ENCODE measurements around the gene COMMD1.
A peak's percentile ranks its signal among the peaks of the same experiment; 100 is the strongest.
"Not testable (repeated sequence)": the region's sequence is repeated elsewhere in the genome, so short reads cannot be mapped to it uniquely, and the experiment has no call there.

Gene COMMD1

DNA sequence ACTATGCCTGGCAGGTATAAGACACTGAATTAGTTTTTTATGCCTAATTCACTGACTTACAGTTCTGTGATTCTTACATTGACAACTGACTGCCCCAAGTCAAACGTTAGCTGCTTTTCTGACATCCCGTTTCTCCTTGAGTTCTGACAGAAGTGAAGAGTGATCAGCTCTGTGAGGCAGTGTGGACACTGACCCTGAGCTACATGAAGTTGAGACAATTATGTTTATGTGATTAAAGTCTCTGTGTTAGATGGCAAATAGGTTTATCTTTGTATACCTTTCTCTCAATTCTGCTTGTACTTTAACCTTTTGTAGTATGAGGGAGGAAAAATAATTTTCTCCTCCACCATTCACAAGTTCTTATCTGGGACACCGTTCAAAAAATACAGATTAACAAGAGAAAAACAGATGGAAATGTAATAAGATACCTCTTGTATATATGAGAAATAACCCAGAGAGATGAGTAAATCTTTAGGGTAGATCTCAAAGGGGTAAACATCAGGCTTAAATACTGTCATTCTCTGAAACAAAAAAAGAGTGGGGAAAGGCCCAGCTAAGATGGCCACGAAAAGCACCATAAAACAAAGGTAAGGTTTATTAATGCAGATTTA is 205.0 kb downstream of the COMMD1 start:
- DNase-seq (ENCODE audit: low read depth): no peak
- no peak overlapping the region for H3K4me3 ChIP-seq (ENCODE audit: low read depth, low read length)

DNA sequence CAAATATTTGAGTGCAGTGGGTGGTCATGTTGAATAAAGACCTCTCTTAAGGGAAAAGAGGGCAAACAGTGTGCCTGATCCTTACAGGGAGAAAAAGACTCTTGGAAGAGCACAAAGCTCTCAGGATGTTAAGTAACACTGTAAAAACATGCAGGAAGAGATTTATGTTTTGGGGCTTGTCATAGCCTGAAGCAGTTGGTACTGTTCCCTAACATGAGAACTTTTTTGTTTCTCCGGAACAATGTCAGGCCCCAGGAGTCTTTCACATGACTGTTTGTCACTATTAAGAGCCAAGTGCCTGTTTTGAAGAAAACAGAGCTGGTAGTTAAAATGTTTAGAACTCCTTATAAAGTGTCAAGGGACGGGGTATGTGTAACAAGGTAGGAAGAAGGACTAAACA is 206.7 kb downstream of the COMMD1 start:
- no peak overlapping the region for H3K4me3 ChIP-seq (ENCODE audit: low read depth, low read length)
- DNase-seq (ENCODE audit: low read depth): peak; percentile 11

DNA sequence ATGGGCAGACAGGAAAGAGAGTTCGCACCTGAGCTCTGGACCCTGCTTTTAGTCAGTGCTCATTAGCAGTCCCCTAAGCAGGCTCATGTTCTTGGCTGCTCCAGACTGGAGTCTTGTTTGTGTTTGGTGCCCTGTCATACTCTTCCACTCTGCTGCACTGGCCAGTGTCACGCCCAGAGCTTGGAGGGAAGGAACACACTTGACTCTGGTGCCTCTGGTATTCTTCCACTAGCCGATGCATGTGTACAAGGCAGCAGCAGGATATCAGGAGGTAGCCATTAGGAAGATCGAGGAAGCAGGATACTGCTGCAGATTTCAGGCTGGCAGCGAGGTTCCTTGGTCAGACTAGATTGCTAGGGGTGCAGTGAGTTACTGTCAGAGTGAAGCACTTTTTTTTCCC is 209.1 kb downstream of the COMMD1 start:
- no peak overlapping the region for H3K4me3 ChIP-seq (ENCODE audit: low read depth, low read length)
- DNase-seq (ENCODE audit: low read depth): no peak

DNA sequence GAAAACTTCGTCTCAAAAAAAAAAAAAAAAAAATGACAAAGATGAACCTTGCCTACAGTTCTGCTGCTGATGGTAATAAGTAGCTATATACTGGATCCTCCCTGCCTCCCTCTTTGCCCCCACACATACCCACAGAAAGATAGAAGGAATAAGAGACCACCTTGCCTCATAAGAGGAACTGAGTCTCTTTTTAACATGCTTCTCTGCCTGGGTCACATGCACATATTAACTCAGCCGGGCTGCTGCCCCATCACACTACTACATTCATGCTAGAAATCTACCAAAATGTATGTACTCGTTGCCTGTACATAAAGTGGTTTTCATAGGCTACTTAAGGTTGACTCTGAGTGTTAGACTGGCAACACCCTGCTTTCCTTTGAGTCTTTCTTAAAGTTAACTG is 211.5 kb downstream of the COMMD1 start:
- DNase-seq (ENCODE audit: low read depth): no peak
- no peak overlapping the region for H3K4me3 ChIP-seq (ENCODE audit: low read depth, low read length)

DNA sequence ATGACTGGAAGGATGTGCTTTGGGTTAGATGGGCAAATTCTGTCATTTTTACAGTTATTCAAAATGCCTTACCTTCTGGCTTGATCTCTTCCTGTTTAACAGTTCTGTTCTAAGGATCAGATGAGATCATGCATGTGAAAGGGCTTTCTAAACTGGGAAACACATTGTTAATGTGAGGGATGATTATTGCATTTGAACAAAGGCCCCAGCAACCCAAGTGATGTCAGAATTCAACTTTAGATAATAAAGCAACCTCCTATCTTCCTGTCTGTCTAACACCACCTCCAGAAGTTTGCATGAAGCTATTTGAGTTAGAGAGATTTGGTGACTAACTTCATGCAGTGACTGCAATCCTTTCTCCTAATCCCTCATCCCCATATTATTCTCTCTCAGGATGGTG is 212.7 kb downstream of the COMMD1 start:
- no peak for DNase-seq (ENCODE audit: low read depth)
- no peak overlapping the region for H3K4me3 ChIP-seq (ENCODE audit: low read depth, low read length)

DNA sequence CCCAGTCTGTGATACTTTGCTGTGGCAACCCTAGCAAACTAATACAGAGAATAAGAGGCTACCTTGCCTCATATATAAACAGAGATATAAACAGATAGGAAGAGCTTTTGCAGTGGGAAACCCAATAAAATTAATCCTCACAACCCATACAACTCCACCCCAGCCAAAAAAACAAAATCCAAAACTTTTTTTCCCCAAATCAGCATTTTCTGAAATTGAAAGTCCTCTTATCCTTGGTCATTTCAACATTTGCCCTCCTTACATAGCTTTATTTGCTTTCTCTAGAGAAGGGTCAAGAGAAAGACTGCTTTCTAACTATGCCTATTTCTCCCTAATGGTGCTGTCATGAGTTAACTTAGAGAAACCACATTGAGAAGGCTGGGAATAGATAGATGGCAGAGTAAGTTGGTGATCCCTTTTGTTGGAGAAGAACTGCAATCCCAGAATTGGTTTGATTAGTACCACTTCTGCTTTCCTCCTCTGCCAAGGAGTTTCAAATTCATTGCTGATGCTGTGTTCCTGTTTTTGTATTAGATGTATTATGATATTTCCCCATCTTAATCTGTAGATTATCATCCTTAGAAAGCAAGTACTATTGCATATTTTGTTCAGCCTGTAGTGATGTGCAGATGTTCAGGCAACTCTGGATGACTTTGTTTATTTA is 214.0 kb downstream of the COMMD1 start:
- no peak for DNase-seq (ENCODE audit: low read depth)
- H3K4me3 ChIP-seq (ENCODE audit: low read depth, low read length): no peak overlapping the region

DNA sequence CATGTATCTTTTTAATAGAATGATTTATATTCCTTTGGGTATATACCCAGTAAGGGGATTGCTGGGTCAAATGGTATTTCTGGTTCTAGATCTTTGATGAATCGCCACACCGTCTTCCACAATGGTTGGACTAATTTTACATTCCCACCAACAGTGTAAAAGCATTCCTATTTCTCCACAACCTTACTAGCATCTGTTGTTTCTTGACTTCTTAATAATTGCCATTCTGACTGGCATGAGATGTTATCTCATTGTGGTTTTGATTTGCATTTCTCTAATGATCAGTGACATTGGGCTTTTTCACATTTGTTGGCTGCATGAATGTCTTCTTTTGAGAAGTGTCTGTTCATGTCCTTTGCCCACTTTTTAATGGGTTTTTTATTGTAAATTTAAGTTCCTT is 220.8 kb downstream of the COMMD1 start:
- not testable (repeated sequence) for DNase-seq (ENCODE audit: low read depth); H3K4me3 ChIP-seq (ENCODE audit: low read depth, low read length)

DNA sequence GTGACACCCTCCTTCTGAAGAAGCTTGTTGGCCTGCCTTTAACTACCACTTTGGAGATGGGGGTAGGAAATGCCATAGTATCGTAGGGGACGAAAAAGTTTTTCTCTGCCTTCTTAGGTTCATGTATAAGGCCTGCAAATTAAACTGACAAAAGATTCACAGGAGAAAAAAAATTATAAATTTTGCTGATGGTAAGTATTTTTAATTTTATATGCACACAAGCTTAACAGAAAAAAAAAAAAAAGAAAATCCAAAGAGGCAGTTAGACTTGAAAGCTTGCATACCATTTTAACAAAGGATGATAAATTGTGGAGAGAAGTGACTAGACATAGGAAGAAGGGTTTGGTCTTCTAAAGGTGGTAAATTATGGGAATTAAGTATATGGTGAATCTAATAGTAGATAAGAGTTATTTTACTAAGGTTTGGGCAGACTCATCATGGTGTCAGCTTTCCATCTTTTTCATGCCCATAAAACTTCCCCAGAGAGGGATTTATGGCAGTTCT is 227.9 kb downstream of the COMMD1 start:
- H3K4me3 ChIP-seq (ENCODE audit: low read depth, low read length): no peak overlapping the region
- DNase-seq (ENCODE audit: low read depth): no peak

DNA sequence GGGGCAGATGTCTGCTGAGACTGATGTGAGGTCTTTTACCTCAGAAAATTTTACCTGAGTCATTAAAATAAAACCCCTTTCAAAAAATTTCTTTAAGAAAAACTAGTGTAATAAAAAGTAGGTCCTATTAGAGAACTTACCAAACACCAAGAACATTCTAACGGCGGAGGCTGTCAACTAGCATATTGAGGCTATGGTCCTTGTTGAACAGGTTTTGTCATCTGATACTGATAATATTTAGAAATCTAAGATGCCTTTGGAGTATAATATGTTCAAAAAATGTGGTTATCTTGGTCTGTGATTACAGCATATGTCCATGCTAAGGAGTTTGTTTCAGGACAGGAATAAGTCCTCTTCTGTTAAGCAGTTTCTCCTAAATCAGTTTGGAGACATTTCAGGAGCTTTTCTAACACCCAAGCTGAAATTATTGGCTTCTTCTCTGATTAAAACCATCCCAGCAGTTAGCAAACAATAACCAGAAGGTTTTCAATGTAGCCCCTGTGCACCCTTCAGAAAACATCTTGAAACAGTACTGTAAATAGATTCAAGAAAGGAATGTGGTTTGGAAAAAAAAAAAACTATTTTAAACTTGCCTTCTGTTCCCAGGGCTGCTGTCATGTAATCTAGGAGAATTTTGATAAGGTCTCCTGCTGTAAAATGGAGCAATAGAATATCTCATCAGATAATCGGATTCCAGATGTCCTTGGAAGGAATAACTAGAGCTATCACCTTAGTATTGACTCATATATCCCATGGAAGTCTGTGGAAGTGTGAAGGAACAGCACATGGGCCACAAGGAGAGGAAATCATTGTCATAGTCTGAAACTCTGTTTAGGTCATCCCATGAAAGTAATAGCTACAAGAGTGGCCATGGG is 231.7 kb downstream of the COMMD1 start:
- DNase-seq (ENCODE audit: low read depth): no peak
- H3K4me3 ChIP-seq (ENCODE audit: low read depth, low read length): no peak overlapping the region

DNA sequence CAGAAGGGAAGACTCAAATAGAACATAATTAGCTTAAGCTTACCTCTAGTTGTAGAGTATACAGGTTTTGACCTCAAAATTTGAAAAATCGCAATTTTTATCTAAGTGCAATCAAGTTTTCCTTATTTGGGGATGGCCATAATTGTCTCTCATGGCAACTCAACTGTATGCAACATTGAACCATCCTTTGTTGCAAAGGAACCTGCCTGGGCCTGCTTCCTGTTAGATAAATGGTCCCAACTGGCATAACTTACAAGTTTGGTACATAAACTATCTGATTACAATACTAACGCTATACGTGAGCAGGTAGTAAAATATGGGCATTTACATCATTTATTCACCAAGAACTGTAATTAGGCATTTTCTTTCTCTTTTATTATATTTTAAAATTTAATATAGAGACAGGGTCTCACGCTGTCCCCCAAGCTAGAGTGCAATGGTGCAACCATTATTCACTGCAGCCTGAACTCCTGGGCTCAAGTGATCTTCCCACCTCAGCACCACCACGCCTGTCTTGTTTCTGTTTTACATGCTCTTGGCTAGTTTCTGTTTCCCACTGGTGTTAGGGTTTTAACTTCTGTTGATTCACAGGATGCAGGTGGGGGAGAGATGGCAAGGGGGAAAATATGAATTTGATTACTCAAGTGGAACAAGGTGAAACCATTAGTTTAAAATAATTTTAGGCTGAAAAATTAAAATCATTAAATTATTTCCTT is 235.1 kb downstream of the COMMD1 start:
- no peak for DNase-seq (ENCODE audit: low read depth)
- no peak overlapping the region for H3K4me3 ChIP-seq (ENCODE audit: low read depth, low read length)

DNA sequence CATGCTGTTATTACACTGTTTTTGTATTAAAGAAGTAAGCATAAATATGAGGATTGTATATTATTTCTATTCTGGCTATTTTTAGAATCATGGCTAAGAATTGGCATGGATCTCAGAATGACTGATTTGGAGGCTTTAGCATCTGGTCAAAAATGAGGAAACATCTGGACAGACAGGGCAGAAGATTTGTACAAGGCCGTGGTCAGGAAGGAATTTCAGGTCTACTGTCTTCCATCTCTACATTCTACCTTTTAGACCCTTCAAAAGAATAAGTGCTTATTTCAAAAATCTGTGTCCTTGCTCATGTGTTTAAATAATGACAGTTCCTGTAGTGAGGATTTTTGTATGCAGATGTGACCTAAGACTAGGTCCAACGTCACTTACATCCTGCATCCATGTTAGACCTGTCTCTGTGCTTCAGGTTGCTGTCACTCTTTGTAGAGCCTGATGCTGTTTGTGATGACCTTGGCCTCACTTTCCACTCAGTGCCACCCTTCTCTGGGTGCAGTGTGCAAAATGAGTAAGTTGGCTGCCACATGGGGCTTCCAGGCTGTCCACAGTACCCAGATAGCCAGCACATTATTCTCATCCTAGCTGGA is 235.8 kb downstream of the COMMD1 start:
- DNase-seq (ENCODE audit: low read depth): no peak
- H3K4me3 ChIP-seq (ENCODE audit: low read depth, low read length): no peak overlapping the region

DNA sequence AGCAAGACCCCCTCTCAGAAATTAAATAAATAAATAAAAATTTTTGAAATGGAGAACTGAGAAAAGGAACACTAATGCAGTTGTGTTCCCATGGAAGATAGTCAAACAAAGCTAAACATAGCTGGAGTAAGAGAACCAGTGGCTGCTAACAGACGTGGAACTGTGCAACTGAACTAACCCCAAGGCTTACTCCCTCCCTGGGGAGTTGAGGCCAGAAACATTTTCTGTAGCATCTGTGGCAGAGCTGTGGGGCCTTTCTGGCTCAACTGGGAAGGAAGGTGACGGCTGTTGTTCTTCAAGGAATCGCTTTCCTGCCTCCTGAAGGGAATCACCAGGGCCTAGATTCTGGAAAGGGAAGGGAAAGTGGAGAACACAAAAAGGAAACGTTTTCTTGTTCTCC is 236.6 kb downstream of the COMMD1 start:
- no peak for DNase-seq (ENCODE audit: low read depth)
- no peak overlapping the region for H3K4me3 ChIP-seq (ENCODE audit: low read depth, low read length)

DNA sequence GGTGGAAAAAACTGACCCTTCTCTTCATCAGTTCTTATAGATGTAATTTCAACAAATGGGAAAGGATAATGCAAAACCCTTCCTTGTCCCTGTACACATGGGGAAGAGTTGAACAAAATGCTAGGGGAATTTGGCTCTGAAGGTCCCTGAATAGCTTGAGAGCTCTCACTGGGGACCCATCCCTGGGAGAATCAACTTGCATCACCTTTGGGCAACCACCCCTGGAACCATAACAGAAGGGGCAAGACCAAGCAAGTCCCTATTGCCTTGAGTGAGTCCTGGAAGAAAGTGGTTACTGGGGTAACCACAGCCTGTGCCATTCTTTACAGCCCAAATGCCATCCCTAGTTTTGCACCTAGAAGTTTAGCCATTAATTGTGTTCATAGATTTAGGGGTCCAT is 238.2 kb downstream of the COMMD1 start:
- DNase-seq (ENCODE audit: low read depth): no peak

DNA sequence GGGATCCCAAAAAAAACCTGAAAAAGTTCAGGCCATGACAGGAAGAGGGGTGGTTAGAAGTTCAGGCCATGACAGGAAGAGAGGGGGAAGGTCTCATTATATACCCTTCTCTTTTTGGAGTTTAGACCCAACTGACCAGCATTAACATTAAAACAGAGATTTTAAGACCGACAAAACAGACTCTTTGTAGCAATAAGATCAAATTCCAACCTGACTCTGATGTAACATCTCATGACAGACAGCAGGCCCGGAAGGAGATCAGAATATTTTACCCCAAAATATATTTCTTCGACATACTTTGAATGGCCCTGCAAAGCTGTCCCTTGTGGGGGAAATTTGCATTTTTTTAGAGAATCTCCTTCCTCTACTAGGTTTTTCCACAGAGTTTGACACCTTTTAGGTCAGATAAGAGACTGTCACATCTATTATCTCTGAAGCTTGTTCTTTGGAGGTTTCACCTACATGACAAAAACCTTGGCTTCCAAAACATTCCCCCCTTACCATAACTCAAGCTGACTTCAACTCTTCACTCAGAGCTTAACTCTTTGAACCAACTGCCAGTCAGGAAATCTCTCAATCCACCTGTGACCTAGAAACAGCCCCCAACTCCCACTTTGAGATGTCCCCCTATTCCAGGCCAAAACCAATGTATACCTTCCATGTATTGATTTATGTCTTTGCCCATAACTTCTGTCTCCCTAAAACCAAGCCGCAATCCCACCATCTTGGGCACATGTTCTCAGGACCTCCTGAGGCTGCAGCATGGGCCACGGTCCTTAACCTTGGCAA is 239.4 kb downstream of the COMMD1 start:
- no peak overlapping the region for H3K4me3 ChIP-seq (ENCODE audit: low read depth, low read length)
- no peak for DNase-seq (ENCODE audit: low read depth)

More for the DNA sequence above, 238.2 kb downstream of the COMMD1 start:
- H3K4me3 ChIP-seq (ENCODE audit: low read depth, low read length): no peak overlapping the region

DNA sequence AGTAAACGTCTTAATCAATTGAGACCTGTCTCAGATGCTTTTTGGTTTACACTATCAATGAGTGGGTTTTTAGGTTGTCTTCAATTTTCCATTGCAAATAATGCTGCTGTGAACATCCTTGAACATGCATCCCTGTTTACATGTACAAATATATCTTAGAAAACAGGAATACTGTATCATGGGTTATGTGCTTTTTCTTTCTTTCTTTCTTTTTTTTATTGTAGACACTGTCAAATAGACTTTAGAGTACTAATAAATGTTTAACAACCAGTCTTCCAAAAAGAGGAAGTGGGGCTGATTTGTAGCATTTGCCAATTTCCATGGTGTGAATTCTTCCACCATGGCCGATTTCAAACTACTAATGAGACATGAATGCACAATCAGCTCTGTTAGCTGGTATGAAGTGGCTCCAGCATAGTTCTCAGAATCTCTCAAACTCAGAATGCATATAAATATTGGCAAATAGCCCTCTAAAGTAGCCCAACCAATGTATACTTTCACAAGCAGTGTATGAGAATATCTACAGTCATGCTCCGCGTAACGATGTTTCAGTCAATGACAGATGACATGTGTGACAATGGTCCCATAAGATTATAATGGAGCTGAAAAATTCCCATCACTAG is 240.1 kb downstream of the COMMD1 start:
- DNase-seq (ENCODE audit: low read depth): no peak

DNA sequence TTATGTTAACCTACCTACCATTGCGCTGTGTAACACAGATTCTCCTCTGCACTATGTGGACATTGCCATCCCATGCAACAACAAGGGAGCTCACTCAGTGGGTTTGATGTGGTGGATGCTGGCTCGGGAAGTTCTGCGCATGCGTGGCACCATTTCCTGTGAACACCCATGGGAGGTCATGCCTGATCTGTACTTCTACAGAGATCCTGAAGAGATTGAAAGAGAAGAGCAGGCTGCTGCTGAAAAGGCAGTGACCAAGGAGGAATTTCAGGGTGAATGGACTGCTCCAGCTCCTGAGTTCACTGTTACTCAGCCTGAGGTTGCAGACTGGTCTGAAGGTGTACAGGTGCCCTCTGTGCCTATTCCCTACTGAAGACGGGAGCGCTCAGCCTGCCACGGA is 241.3 kb downstream of the COMMD1 start:
- not testable (repeated sequence) for H3K4me3 ChIP-seq (ENCODE audit: low read depth, low read length); DNase-seq (ENCODE audit: low read depth)

More for the DNA sequence above, 240.1 kb downstream of the COMMD1 start:
- H3K4me3 ChIP-seq (ENCODE audit: low read depth, low read length): no peak overlapping the region

DNA sequence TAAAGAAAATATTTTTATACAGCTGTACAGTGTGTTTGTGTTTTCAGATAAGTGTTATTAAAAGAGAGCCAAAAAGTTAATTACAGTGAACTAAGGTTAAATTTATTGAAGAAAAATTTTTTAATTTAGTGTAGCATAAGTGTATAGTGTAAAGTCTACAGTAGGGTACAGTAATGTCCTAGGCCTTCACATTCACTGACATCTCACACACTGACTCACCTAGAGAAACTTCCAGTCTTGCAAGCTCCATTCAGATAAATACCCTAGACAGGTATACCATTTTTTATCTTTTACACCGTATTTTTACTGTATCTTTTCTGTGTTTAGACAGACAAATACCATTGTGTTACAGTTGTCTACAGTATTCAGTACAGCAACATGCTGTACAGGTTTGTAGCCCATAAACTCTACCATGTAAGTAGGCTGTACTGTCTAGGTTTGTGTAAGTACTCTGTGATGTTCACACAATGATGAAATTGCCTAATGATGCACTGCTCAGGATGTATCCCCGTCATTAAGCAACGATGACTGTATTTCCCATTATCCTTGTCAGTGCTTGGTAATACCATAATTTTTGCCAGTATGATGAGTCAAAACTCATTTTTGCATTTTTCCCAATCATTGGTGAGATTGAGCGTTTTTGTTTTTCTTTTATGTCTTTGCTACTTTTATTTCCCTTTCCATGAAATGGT is 242.3 kb downstream of the COMMD1 start:
- no peak overlapping the region for H3K4me3 ChIP-seq (ENCODE audit: low read depth, low read length)
- DNase-seq (ENCODE audit: low read depth): peak; percentile 89

DNA sequence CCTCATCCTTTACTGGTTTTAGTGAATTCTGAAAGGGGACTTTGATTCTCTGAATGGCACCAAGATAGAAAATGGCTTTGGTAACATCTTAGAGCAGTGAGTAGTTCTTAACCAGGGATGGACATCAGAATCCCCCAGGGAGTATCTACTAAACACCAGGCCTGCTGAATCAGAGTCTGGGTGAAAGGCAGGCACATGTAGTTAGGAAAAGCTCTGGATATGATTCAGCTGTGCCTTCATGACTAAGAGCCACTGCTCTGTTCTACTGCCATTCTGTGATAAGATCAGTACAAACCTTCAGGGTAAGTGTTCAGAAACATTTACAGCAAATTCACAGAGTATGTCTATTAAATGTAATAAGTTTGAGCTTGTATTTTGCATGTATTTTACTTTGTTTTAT is 244.2 kb downstream of the COMMD1 start:
- DNase-seq (ENCODE audit: low read depth): peak; percentile 98
- H3K4me3 ChIP-seq (ENCODE audit: low read depth, low read length): no peak overlapping the region

Data from skeletal muscle cell (primary cell).